Measurements from ENCODE around the gene MRPL4. TPM values are rescaled to one million over a fixed set of nuclear protein-coding genes. Genes with fewer than 3 reads are reported as not detected.

Gene MRPL4
- total RNA-seq, 3 donors from 2014 or later = 40.2 to 57.7 (median 52.7) TPM

GRCh38 chr19:10295847-10296591 is 44.0 kb downstream of the MRPL4 start:
- Histone ChIP-seq H3K4me1 (peaks cover 11 to 23% of the 10 kb centered on the region in 2 donors), H3K4me3 (peak overlapping the region in 2 of 3 donors; percentile 35 to 62), H3K36me3 (no peaks in the 10 kb centered on the region), H3K27ac (no peak overlapping the region), H3K9me3 (no peaks in the 10 kb centered on the region), H3K27me3 (peaks cover 17 to 54% of the 10 kb centered on the region in 2 donors)
- DNase-seq (ENCODE audit: low spot score in 2 of 2) = no peak
- intact Hi-C loops (cut with DNase I; ENCODE audit: low total_unique reads) = no loop called here
- TF ChIP-seq POLR2A (IDR thresholded peaks at IDR 0.05) (no peak), POLR2AphosphoS5 (IDR thresholded peaks at IDR 0.05) (no peak), CTCF (IDR thresholded peaks at IDR 0.05) (no peak)

GRCh38 chr19:10299545-10300458 is 47.8 kb downstream of the MRPL4 start:
- H3K27me3 ChIP-seq = peaks cover 4 to 20% of the 10 kb centered on the region in 2 donors
- no peaks in the 10 kb centered on the region for H3K9me3 ChIP-seq
- TF ChIP-seq POLR2AphosphoS5 (IDR thresholded peaks at IDR 0.05) (no peak), CTCF (IDR thresholded peaks at IDR 0.05) (no peak), POLR2A (IDR thresholded peaks at IDR 0.05) (no peak)
- H3K4me3 ChIP-seq = no peak overlapping the region
- no peak for DNase-seq (ENCODE audit: low spot score in 2 of 2)
- H3K36me3 ChIP-seq = no peaks in the 10 kb centered on the region
- peaks cover 5 to 12% of the 10 kb centered on the region in 2 donors for H3K4me1 ChIP-seq
- no peak overlapping the region for H3K27ac ChIP-seq
- intact Hi-C loops (cut with DNase I; ENCODE audit: low total_unique reads) = no loop called here

GRCh38 chr19:10305139-10305806 is 53.3 kb downstream of the MRPL4 start:
- H3K36me3 ChIP-seq = no peaks in the 10 kb centered on the region
- intact Hi-C loops (cut with DNase I; ENCODE audit: low total_unique reads) = no loop called here

GRCh38 chr19:10306327-10306726 is 54.3 kb downstream of the MRPL4 start:
- Histone ChIP-seq H3K27ac (no peak overlapping the region), H3K4me3 (no peak overlapping the region), H3K9me3 (no peaks in the 10 kb centered on the region), H3K4me1 (no peaks in the 10 kb centered on the region), H3K27me3 (no peaks in the 10 kb centered on the region), H3K36me3 (no peaks in the 10 kb centered on the region)
- intact Hi-C loops (cut with DNase I; ENCODE audit: low total_unique reads) = no loop called here
- TF ChIP-seq CTCF (IDR thresholded peaks at IDR 0.05) (no peak), POLR2AphosphoS5 (IDR thresholded peaks at IDR 0.05) (no peak), POLR2A (IDR thresholded peaks at IDR 0.05) (no peak)
- no peak for DNase-seq (ENCODE audit: low spot score in 2 of 2)

More at GRCh38 chr19:10305139-10305806, 53.3 kb downstream of the MRPL4 start:
- no peak for DNase-seq (ENCODE audit: low spot score in 2 of 2)
- Histone ChIP-seq H3K9me3 (no peaks in the 10 kb centered on the region), H3K4me3 (no peak overlapping the region), H3K4me1 (no peaks in the 10 kb centered on the region), H3K27me3 (no peaks in the 10 kb centered on the region), H3K27ac (no peak overlapping the region)
- no peak for TF ChIP-seq CTCF (IDR thresholded peaks at IDR 0.05)
- no peak for TF ChIP-seq POLR2AphosphoS5 (IDR thresholded peaks at IDR 0.05)
- TF ChIP-seq POLR2A (IDR thresholded peaks at IDR 0.05) = no peak

Data from breast epithelium (tissue), 4 donors.